Adrenal gland (tissue), 12 donors: ENCODE measurements around the gene CAPN11. TPM values are rescaled to one million over a fixed set of nuclear protein-coding genes. Genes with fewer than 3 reads are reported as not detected.

Experiments
- DNase-seq, 7 donors: peaks; one replicate each; pipeline ENCODE4 v3.0.0-alpha.2; 2019 to 2020
- H3K27ac ChIP-seq, 5 donors: fragments of 200-600 bp; sonication (generic) in 4 of 5; 1 replicate in 3 of 5; 2 replicates in 2 of 5; pipeline versions ENCODE4 v1.5.1 to v1.8.0; 2016 to 2020; ENCODE audit warnings: mild to moderate bottlenecking in 1 of 5
- H3K27me3 ChIP-seq: fragments of 200-600 bp; 2 replicates; pipeline ENCODE4 v1.8.0; 2021
- H3K36me3 ChIP-seq, 2 donors: fragments of 200-600 bp; replicated peaks in 1 of 2; 1 replicate in 1 of 2; 2 replicates in 1 of 2; pipeline versions ENCODE4 v1.5.1 to v1.8.0; 2018 to 2022
- H3K4me1 ChIP-seq, 2 donors: fragments of 200-600 bp; replicated peaks in 1 of 2; 1 replicate in 1 of 2; 2 replicates in 1 of 2; pipeline versions ENCODE4 v1.5.1 to v1.8.0; 2018 to 2021
- H3K4me3 ChIP-seq, 4 donors: fragments of 200-600 bp; sonication (generic) in 3 of 4; one replicate each; pipeline ENCODE4 v1.5.1; 2016 to 2018
- H3K9me3 ChIP-seq, 3 donors: fragments of 200-600 bp; sonication (generic) in 1 of 3; replicated peaks in 1 of 3; 1 replicate in 2 of 3; 2 replicates in 1 of 3; pipeline versions ENCODE4 v1.5.1 to v1.8.0; 2016 to 2021
- CTCF ChIP-seq, 6 experiments: fragments of 450-650 bp in 4 of 6; fragments of 200-600 bp in 2 of 6; sonication (generic) in 1 of 6; IDR thresholded peaks; 1 replicate in 5 of 6; 2 replicates in 1 of 6; pipeline versions ENCODE4 v1.5.1 to v1.8.0; 2016 to 2021; ENCODE audit warnings: antibody characterized with exemption in 6 of 6, mild to moderate bottlenecking in 2 of 6, moderate library complexity in 1 of 6
- POLR2A ChIP-seq, 2 donors: fragments of 450-650 bp; IDR thresholded peaks; one replicate each; pipeline ENCODE4 v1.6.1; 2017; ENCODE audit warnings: antibody characterized with exemption in 2 of 2, mild to moderate bottlenecking in 2 of 2, moderate library complexity in 1 of 2
- WGBS, 4 donors: extraction: QIAGEN DNeasy Blood & Tissue Kit in 2 of 4; methylation state at CpG; one replicate each; pipeline versions ENCODE4 v1.1.5 to v1.1.7; 2013 to 2017; 5-methylcytosine and 5-hydroxymethylcytosine counted together
- intact Hi-C, 2 donors: fragments of 100-400 bp; cut with DNase I; formaldehyde crosslinking; loops; one replicate each; pipeline versions ENCODE4 v1.14.1 to v1.15.0; 2022 to 2023
- polyA plus RNA-seq, 3 donors: library from polyadenylated mRNA; stranded (reverse); fragments of 200-250 nt in 2 of 3; fragments of 350-450 nt in 1 of 3; fragmentation: Illumina TruSeq in 1 of 3; extraction: RNeasy Lipid Tissue Mini Kit (QIAGEN cat#74804) in 1 of 3; gene quantifications; one replicate each; pipeline ENCODE4 v1.2.3, GENCODE V29; 2013 to 2014
- total RNA-seq, 9 donors: library from RNA; depleted of rRNA in 4 of 9; stranded (reverse); fragments of >200 nt in 4 of 9; fragments of 120-200 nt in 1 of 9; fragmentation: NEBNext Ultra II Directional in 1 of 9; extraction: Animal tissue kit (Norgen Biotek cat#: 25700) in 1 of 9; gene quantifications; one replicate each; pipeline versions ENCODE4 v1.1.0 to v1.2.4, GENCODE V29; 2013 to 2023
- donor health status: healthy with polysubstance abuse.
- donor health status: Bipolar disorder and iron deficiency.
- donor health status: DM: yes; HTN: yes; CAD: no.
- donor health status: DM: no; HTN: no; CAD: no.
- donor health status: DM: no; HTN: no; CAD: no.
- donor health status: DM: yes; HTN: yes; CAD: no.

The CAPN11 gene
- total and polyA plus RNA-seq, 12 donors: 0.14 to 2.4 (median 0.98) TPM; not detected in 2

GRCh38 chr6:44123544-44123943 is 35.1 kb upstream of the CAPN11 start:
- Histone ChIP-seq H3K27ac (peak overlapping the region in 2 of 5 donors; percentile 18 to 30), H3K4me1 (peaks cover 40 to 85% of the 10 kb centered on the region in 2 donors), H3K4me3 (no peak overlapping the region), H3K27me3 (no peaks in the 10 kb centered on the region), H3K36me3 (no peaks in the 10 kb centered on the region), H3K9me3 (no peaks in the 10 kb centered on the region)
- TF ChIP-seq POLR2A (IDR thresholded peaks at IDR 0.05): no peak
- TF ChIP-seq CTCF (IDR thresholded peaks at IDR 0.05): no peak
- intact Hi-C loops: no loop called here
- 92 to 98% (median 97%) methylated on average over 2 of the region's 2 CpGs for WGBS, 4 donors
- no peak for DNase-seq

GRCh38 chr6:44126320-44127149 is 32.1 kb upstream of the CAPN11 start:
- peaks cover 35 to 62% of the 10 kb centered on the region in 2 donors for H3K4me1 ChIP-seq
- peak; percentile 50 to 81 (median 63) for DNase-seq
- intact Hi-C loops: no loop called here

GRCh38 chr6:44127186-44128019 is 31.2 kb upstream of the CAPN11 start, which contains the start of the genes MRPL14 and TMEM63B:
Gene MRPL14 (minus strand): TSS chr6:44127452. CDS start chr6:44116611, 10,841 bp downstream.
Gene TMEM63B (plus strand): TSS chr6:44127554. CDS start chr6:44134585, 7,031 bp downstream.
- TF ChIP-seq POLR2A (IDR thresholded peaks at IDR 0.05) (peak; percentile 60 to 72), CTCF (IDR thresholded peaks at IDR 0.05) (no peak)
- intact Hi-C loops: no loop called here
- no peaks in the 10 kb centered on the region for H3K27me3 ChIP-seq
- H3K4me3 ChIP-seq: peak within 1 kb of the TSS; percentile 50 to 98 (median 84)
- H3K9me3 ChIP-seq: no peaks in the 10 kb centered on the region
- peak; percentile 84 to 93 (median 88) for DNase-seq
- no peaks in the 10 kb centered on the region for H3K36me3 ChIP-seq
- WGBS, 4 donors: 0 to 4% (median 0%) methylated on average over 10 to 69 of the region's 80 CpGs
- H3K27ac ChIP-seq: peak within 1 kb of the TSS; percentile 29 to 97 (median 93)
- H3K4me1 ChIP-seq: peaks cover 31 to 53% of the 10 kb centered on the region in 2 donors

More at GRCh38 chr6:44126320-44127149, 32.1 kb upstream of the CAPN11 start:
- H3K9me3 ChIP-seq: no peaks in the 10 kb centered on the region
- no peaks in the 10 kb centered on the region for H3K27me3 ChIP-seq
- H3K4me3 ChIP-seq: peak overlapping the region in 3 of 4 donors; percentile 82 to 98 (median 87)
- WGBS, 4 donors: 0 to 2% (median 1%) methylated on average over 19 to 31 of the region's 31 CpGs
- H3K36me3 ChIP-seq: no peaks in the 10 kb centered on the region
- peak overlapping the region; percentile 29 to 97 (median 93) for H3K27ac ChIP-seq
- TF ChIP-seq CTCF (IDR thresholded peaks at IDR 0.05): no peak
- TF ChIP-seq POLR2A (IDR thresholded peaks at IDR 0.05): no peak
